ENCODE results near the gene C2orf49. TPM values are rescaled to one million over a fixed set of nuclear protein-coding genes. Genes with fewer than 3 reads are reported as not detected.

C2orf49 gene
- polyA plus RNA-seq, 3 donors = 8.1 to 10.4 (median 8.6) TPM

GRCh38 chr2:105330681-105331375 lies 6.5 kb upstream of the C2orf49 start:
- H3K36me3 Mint-ChIP-seq = peaks cover 0 to 3% of the 10 kb centered on the region in 2 donors
- no peak overlapping the region for H3K9ac ChIP-seq (ENCODE audit: insufficient read depth, low read length, poor library complexity, severe bottlenecking)
- H3K36me3 ChIP-seq (replicated peaks in 1 of 2; ENCODE audit: control insufficient read depth in 1 of 2, insufficient read depth in 2 of 2, low read length in 2 of 2) = peaks cover 0 to 8% of the 10 kb centered on the region in 2 donors
- H3K27me3 Mint-ChIP-seq (ENCODE audit: low read depth in 3 of 3) = no peaks in the 10 kb centered on the region
- no peak for TF ChIP-seq CTCF (IDR thresholded peaks at IDR 0.05)
- DNase-seq = peak in 1 of 3 donors; percentile 48
- peaks cover 49% of the 10 kb centered on the region for H3K79me2 ChIP-seq (ENCODE audit: insufficient read depth, low read length)
- H3K27ac ChIP-seq (ENCODE audit: low read depth in 1 of 2, low read length in 2 of 2) = peak overlapping the region in 1 of 2 donors; percentile 86
- peak overlapping the region; percentile 100 for H2AFZ ChIP-seq (ENCODE audit: insufficient read depth, low read depth, low read length, poor library complexity, severe bottlenecking)
- H3K9me3 Mint-ChIP-seq = no peaks in the 10 kb centered on the region
- intact Hi-C loops (cut with micrococcal nuclease) = loop anchor here in 1 of 2 donors (5.0 kb wide), 1 partner anchor 861 kb away; the partner anchor contains the start of gene UXS1
- H3K4me1 Mint-ChIP-seq = peaks cover 34% of the 10 kb centered on the region
- H3K4me3 Mint-ChIP-seq = peak overlapping the region in 1 of 2 donors; percentile 41
- peak overlapping the region in 1 of 3 experiments; percentile 74 for H3K4me3 ChIP-seq (replicated peaks in 1 of 3; ENCODE audit: low read depth in 2 of 3, low read length in 3 of 3)
- WGBS (ENCODE audit: insufficient coverage) = 75% methylated on average over 1 of the region's 4 CpGs
- H3K4me2 ChIP-seq (replicated peaks; ENCODE audit: extremely low read depth, low read length, poor library complexity, severe bottlenecking) = peak overlapping the region; percentile 88
- H3K9me3 ChIP-seq (replicated peaks in 1 of 2; ENCODE audit: control insufficient read depth in 1 of 2, insufficient read depth in 1 of 2, low read length in 2 of 2) = no peaks in the 10 kb centered on the region
- H3K4me1 ChIP-seq (ENCODE audit: control insufficient read depth in 1 of 2, insufficient read depth in 2 of 2, low read length in 2 of 2) = peaks cover 24 to 29% of the 10 kb centered on the region in 2 donors
- H4K20me1 ChIP-seq (ENCODE audit: insufficient read depth, low read length) = peaks cover 5% of the 10 kb centered on the region
- H3K27me3 ChIP-seq (ENCODE audit: control insufficient read depth in 2 of 2, insufficient read depth in 2 of 2, low read length in 2 of 2) = no peaks in the 10 kb centered on the region
- peak overlapping the region in 2 of 7 donors; percentile 81 to 93 for H3K27ac Mint-ChIP-seq

DNA sequence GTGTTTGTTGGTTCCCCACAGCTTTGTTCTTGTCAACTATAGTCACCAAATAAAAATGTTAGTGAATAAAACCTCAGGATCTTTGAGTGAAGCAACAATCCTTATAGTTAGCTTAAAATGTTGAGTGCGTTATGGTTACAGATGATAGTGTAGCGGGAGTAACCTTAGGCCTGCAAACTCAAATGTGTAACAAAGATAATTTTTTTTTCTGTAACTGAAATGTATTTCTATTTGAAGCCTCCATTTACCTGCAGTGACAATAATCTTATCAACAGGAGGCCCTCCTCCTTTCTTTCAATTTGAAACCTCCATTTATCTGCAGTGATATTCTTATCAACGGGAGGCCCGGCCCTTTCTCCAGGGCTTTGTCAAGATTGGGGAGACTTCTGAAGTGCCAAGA lies 3.1 kb upstream of the C2orf49 start:
- Histone ChIP-seq H2AFZ (ENCODE audit: insufficient read depth, low read depth, low read length, poor library complexity, severe bottlenecking) (no peak overlapping the region), H3K9ac (ENCODE audit: insufficient read depth, low read length, poor library complexity, severe bottlenecking) (no peak overlapping the region), H3K4me1 (ENCODE audit: control insufficient read depth in 1 of 2, insufficient read depth in 2 of 2, low read length in 2 of 2) (peaks cover 27 to 32% of the 10 kb centered on the region in 2 donors), H3K4me3 (replicated peaks in 1 of 3; ENCODE audit: low read depth in 2 of 3, low read length in 3 of 3) (no peak overlapping the region), H4K20me1 (ENCODE audit: insufficient read depth, low read length) (no peaks in the 10 kb centered on the region), H3K27me3 (ENCODE audit: control insufficient read depth in 2 of 2, insufficient read depth in 2 of 2, low read length in 2 of 2) (no peaks in the 10 kb centered on the region), H3K9me3 (replicated peaks in 1 of 2; ENCODE audit: control insufficient read depth in 1 of 2, insufficient read depth in 1 of 2, low read length in 2 of 2) (no peaks in the 10 kb centered on the region), H3K4me2 (replicated peaks; ENCODE audit: extremely low read depth, low read length, poor library complexity, severe bottlenecking) (no peak overlapping the region), H3K36me3 (replicated peaks in 1 of 2; ENCODE audit: control insufficient read depth in 1 of 2, insufficient read depth in 2 of 2, low read length in 2 of 2) (peaks cover 0 to 8% of the 10 kb centered on the region in 2 donors), H3K79me2 (ENCODE audit: insufficient read depth, low read length) (peaks cover 40% of the 10 kb centered on the region), H3K27ac (ENCODE audit: low read depth in 1 of 2, low read length in 2 of 2) (no peak overlapping the region)
- TF ChIP-seq CTCF (IDR thresholded peaks at IDR 0.05) = no peak
- H3K27ac Mint-ChIP-seq = no peak overlapping the region
- H3K4me3 Mint-ChIP-seq = no peak overlapping the region
- peaks cover 33% of the 10 kb centered on the region for H3K4me1 Mint-ChIP-seq
- intact Hi-C loops (cut with micrococcal nuclease) = loop anchor here in 1 of 2 donors (5.0 kb wide), 1 partner anchor 858 kb away; the partner anchor contains the start of gene UXS1
- no peak for DNase-seq
- H3K9me3 Mint-ChIP-seq = no peaks in the 10 kb centered on the region
- H3K27me3 Mint-ChIP-seq (ENCODE audit: low read depth in 3 of 3) = no peaks in the 10 kb centered on the region
- H3K36me3 Mint-ChIP-seq = peaks cover 0 to 3% of the 10 kb centered on the region in 2 donors
- WGBS (ENCODE audit: insufficient coverage) = 100% methylated on average over 2 of the region's 4 CpGs
